GM23338 (cell line): ENCODE measurements around the gene KCNMA1.

ENCODE experiments used
- CREB1 ChIP-seq: fragments of 250-450 bp; sonication (Bioruptor Pico); IDR thresholded peaks from 2 replicates; pipeline ENCODE4 v1.5.0; 2020; ENCODE audit warnings: low read depth, mild to moderate bottlenecking, moderate library complexity
- EZH2 ChIP-seq: fragments of 200-600 bp; sonication (generic); IDR thresholded peaks from one replicate; pipeline ENCODE4 v1.8.0; 2017; ENCODE audit warnings: antibody characterized with exemption, mild to moderate bottlenecking, low read depth; ENCODE audit not compliant: unreplicated experiment
- EZH2phosphoT487 ChIP-seq: fragments of 200-600 bp; sonication (generic); IDR thresholded peaks from one replicate; pipeline ENCODE4 v1.8.1; 2018; ENCODE audit warnings: antibody characterized with exemption; ENCODE audit not compliant: unreplicated experiment
- JUNB ChIP-seq: IDR thresholded peaks from one replicate; pipeline ENCODE4 v1.6.1; 2016; ENCODE audit warnings: antibody characterized with exemption; ENCODE audit not compliant: unreplicated experiment
- NANOG ChIP-seq: IDR thresholded peaks from 2 replicates; pipeline ENCODE4 v1.6.1; 2016; ENCODE audit warnings: antibody characterized with exemption, borderline replicate concordance
- POLR2AphosphoS5 ChIP-seq: IDR thresholded peaks from 2 replicates; pipeline ENCODE4 v1.6.1; 2016; ENCODE audit warnings: antibody characterized with exemption, low read depth
- REST ChIP-seq: IDR thresholded peaks from one replicate; pipeline ENCODE4 v1.6.1; 2018; ENCODE audit warnings: antibody characterized with exemption; ENCODE audit not compliant: unreplicated experiment
- STAT1 ChIP-seq: IDR thresholded peaks from one replicate; pipeline ENCODE4 v1.6.1; 2016; ENCODE audit warnings: antibody characterized with exemption; ENCODE audit not compliant: unreplicated experiment
- ZNF114 ChIP-seq: fragments of 250-450 bp; sonication (Bioruptor Pico); IDR thresholded peaks from 2 replicates; pipeline ENCODE4 v1.5.0; 2020; ENCODE audit warnings: mild to moderate bottlenecking, moderate library complexity
- ZNF331 ChIP-seq: fragments of 250-450 bp; sonication (Bioruptor Pico); IDR thresholded peaks from 2 replicates; pipeline ENCODE4 v1.5.0; 2020; ENCODE audit warnings: low read depth, mild to moderate bottlenecking, moderate library complexity
- TF ChIP-seq, protein P1 (sequence below), 2 experiments: fragments of 200-600 bp in 1 of 2; sonication (generic) in 1 of 2; conservative IDR thresholded peaks; 2 replicates each; pipeline versions ENCODE4 v1.5.1 to v1.6.1; 2016 to 2017; ENCODE audit warnings: antibody characterized with exemption in 2 of 2, low read depth in 2 of 2, mild to moderate bottlenecking in 2 of 2, moderate library complexity in 1 of 2
- TF ChIP-seq, protein P2 (sequence below): fragments of 250-450 bp; sonication (Bioruptor Pico); IDR thresholded peaks from 2 replicates; pipeline ENCODE4 v1.5.0; 2020; ENCODE audit warnings: mild to moderate bottlenecking, moderate library complexity

- TF ChIP-seq, protein P1, sequence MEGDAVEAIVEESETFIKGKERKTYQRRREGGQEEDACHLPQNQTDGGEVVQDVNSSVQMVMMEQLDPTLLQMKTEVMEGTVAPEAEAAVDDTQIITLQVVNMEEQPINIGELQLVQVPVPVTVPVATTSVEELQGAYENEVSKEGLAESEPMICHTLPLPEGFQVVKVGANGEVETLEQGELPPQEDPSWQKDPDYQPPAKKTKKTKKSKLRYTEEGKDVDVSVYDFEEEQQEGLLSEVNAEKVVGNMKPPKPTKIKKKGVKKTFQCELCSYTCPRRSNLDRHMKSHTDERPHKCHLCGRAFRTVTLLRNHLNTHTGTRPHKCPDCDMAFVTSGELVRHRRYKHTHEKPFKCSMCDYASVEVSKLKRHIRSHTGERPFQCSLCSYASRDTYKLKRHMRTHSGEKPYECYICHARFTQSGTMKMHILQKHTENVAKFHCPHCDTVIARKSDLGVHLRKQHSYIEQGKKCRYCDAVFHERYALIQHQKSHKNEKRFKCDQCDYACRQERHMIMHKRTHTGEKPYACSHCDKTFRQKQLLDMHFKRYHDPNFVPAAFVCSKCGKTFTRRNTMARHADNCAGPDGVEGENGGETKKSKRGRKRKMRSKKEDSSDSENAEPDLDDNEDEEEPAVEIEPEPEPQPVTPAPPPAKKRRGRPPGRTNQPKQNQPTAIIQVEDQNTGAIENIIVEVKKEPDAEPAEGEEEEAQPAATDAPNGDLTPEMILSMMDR (conservative IDR thresholded peaks at IDR 0.05; ENCODE audit: low read depth in 2 of 2), result no peak
- TF ChIP-seq EZH2 (no peak), CREB1 (CRISPR knock-in tag) (no peak), POLR2AphosphoS5 (no peak), EZH2phosphoT487 (no peak), REST (no peak), JUNB (no peak), ZNF331 (CRISPR knock-in tag) (no peak), NANOG (no peak), ZNF114 (CRISPR knock-in tag) (no peak), STAT1 (no peak)
- TF ChIP-seq, protein P2, sequence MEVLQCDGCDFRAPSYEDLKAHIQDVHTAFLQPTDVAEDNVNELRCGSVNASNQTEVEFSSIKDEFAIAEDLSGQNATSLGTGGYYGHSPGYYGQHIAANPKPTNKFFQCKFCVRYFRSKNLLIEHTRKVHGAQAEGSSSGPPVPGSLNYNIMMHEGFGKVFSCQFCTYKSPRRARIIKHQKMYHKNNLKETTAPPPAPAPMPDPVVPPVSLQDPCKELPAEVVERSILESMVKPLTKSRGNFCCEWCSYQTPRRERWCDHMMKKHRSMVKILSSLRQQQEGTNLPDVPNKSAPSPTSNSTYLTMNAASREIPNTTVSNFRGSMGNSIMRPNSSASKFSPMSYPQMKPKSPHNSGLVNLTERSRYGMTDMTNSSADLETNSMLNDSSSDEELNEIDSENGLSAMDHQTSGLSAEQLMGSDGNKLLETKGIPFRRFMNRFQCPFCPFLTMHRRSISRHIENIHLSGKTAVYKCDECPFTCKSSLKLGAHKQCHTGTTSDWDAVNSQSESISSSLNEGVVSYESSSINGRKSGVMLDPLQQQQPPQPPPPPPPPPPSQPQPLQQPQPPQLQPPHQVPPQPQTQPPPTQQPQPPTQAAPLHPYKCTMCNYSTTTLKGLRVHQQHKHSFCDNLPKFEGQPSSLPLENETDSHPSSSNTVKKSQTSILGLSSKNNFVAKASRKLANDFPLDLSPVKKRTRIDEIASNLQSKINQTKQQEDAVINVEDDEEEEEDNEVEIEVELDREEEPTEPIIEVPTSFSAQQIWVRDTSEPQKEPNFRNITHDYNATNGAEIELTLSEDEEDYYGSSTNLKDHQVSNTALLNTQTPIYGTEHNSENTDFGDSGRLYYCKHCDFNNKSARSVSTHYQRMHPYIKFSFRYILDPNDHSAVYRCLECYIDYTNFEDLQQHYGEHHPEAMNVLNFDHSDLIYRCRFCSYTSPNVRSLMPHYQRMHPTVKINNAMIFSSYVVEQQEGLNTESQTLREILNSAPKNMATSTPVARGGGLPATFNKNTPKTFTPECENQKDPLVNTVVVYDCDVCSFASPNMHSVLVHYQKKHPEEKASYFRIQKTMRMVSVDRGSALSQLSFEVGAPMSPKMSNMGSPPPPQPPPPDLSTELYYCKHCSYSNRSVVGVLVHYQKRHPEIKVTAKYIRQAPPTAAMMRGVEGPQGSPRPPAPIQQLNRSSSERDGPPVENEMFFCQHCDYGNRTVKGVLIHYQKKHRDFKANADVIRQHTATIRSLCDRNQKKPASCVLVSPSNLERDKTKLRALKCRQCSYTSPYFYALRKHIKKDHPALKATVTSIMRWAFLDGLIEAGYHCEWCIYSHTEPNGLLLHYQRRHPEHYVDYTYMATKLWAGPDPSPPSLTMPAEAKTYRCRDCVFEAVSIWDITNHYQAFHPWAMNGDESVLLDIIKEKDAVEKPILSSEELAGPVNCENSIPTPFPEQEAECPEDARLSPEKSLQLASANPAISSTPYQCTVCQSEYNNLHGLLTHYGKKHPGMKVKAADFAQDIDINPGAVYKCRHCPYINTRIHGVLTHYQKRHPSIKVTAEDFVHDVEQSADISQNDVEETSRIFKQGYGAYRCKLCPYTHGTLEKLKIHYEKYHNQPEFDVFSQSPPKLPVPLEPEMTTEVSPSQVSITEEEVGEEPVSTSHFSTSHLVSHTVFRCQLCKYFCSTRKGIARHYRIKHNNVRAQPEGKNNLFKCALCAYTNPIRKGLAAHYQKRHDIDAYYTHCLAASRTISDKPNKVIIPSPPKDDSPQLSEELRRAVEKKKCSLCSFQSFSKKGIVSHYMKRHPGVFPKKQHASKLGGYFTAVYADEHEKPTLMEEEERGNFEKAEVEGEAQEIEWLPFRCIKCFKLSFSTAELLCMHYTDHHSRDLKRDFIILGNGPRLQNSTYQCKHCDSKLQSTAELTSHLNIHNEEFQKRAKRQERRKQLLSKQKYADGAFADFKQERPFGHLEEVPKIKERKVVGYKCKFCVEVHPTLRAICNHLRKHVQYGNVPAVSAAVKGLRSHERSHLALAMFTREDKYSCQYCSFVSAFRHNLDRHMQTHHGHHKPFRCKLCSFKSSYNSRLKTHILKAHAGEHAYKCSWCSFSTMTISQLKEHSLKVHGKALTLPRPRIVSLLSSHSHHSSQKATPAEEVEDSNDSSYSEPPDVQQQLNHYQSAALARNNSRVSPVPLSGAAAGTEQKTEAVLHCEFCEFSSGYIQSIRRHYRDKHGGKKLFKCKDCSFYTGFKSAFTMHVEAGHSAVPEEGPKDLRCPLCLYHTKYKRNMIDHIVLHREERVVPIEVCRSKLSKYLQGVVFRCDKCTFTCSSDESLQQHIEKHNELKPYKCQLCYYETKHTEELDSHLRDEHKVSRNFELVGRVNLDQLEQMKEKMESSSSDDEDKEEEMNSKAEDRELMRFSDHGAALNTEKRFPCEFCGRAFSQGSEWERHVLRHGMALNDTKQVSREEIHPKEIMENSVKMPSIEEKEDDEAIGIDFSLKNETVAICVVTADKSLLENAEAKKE (CRISPR knock-in tag), result no peak
These were observed 630.6 kb downstream of the KCNMA1 start for GRCh38 chr10:77006836-77007511.
